Liver (tissue), 9 donors: ENCODE measurements around the gene ATP1A3. TPM values are rescaled to one million over a fixed set of nuclear protein-coding genes. Genes with fewer than 3 reads are reported as not detected.
"Not testable (repeated sequence)": the region's sequence is repeated elsewhere in the genome, so short reads cannot be mapped to it uniquely, and the experiment has no call there.

Experiments
- DNase-seq: peaks from one replicate; pipeline ENCODE4 v3.0.0-alpha.2; 2017; ENCODE audit warnings: low spot score
- H3K27ac ChIP-seq, 2 donors: one replicate each; pipeline ENCODE4 v1.7.0; 2013; ENCODE audit warnings: inconsistent platforms in 2 of 2, low read length in 2 of 2, control low read depth in 1 of 2, low read depth in 1 of 2, mild to moderate bottlenecking in 1 of 2
- H3K27me3 ChIP-seq, 4 donors: one replicate each; pipeline versions ENCODE4 v1.6.1 to v1.7.0; 2013; ENCODE audit warnings: low read length in 3 of 4, inconsistent platforms in 1 of 4, mild to moderate bottlenecking in 1 of 4, moderate library complexity in 1 of 4; ENCODE audit not compliant: control insufficient read depth in 4 of 4, insufficient read depth in 4 of 4
- H3K36me3 ChIP-seq, 4 donors: one replicate each; pipeline versions ENCODE4 v1.6.1 to v1.7.0; 2013; ENCODE audit warnings: low read length in 3 of 4, mild to moderate bottlenecking in 3 of 4, low read depth in 1 of 4, moderate library complexity in 1 of 4; ENCODE audit not compliant: control insufficient read depth in 4 of 4, insufficient read depth in 3 of 4
- H3K4me1 ChIP-seq, 4 donors: one replicate each; pipeline versions ENCODE4 v1.6.1 to v1.7.0; 2013; ENCODE audit warnings: low read length in 3 of 4, mild to moderate bottlenecking in 3 of 4, moderate library complexity in 1 of 4; ENCODE audit not compliant: control insufficient read depth in 4 of 4, insufficient read depth in 4 of 4
- H3K4me3 ChIP-seq, 3 donors: one replicate each; pipeline versions ENCODE4 v1.6.1 to v1.7.0; 2013; ENCODE audit warnings: low read length in 3 of 3, control low read depth in 1 of 3, low read depth in 1 of 3, mild to moderate bottlenecking in 1 of 3
- H3K9ac ChIP-seq, 2 donors: one replicate each; pipeline ENCODE4 v1.7.0; 2013; ENCODE audit warnings: low read length in 2 of 2, mild to moderate bottlenecking in 2 of 2, moderate library complexity in 2 of 2, control low read depth in 1 of 2, low read depth in 1 of 2
- H3K9me3 ChIP-seq, 4 donors: one replicate each; pipeline versions ENCODE4 v1.6.1 to v1.7.0; 2013; ENCODE audit warnings: low read length in 3 of 4; ENCODE audit not compliant: control insufficient read depth in 4 of 4
- ATF3 ChIP-seq: IDR thresholded peaks from 2 replicates; pipeline ENCODE4 v1.6.1; 2016; ENCODE audit warnings: antibody characterized with exemption
- CTCF ChIP-seq: fragments of 150-350 bp; IDR thresholded peaks from 2 replicates; pipeline ENCODE4 v1.5.1; 2017; ENCODE audit warnings: improper control_type of control experiment, low read depth, low read length; ENCODE audit not compliant: missing input control
- EGR1 ChIP-seq, 2 donors: IDR thresholded peaks; 2 replicates each; pipeline ENCODE4 v1.6.1; 2016 to 2018; ENCODE audit warnings: antibody characterized with exemption in 2 of 2, low read depth in 2 of 2
- FOXA1 ChIP-seq: IDR thresholded peaks from 2 replicates; pipeline ENCODE4 v1.6.1; 2016; ENCODE audit warnings: antibody characterized with exemption
- FOXA2 ChIP-seq: IDR thresholded peaks from 2 replicates; pipeline ENCODE4 v1.6.1; 2016; ENCODE audit warnings: antibody characterized with exemption
- GABPA ChIP-seq, 2 donors: IDR thresholded peaks in 1 of 2; conservative IDR thresholded peaks in 1 of 2; 2 replicates each; pipeline ENCODE4 v1.6.1; 2016; ENCODE audit warnings: antibody characterized with exemption in 2 of 2, mild to moderate bottlenecking in 1 of 2, moderate library complexity in 1 of 2
- HNF4A ChIP-seq, 2 donors: conservative IDR thresholded peaks; 2 replicates each; pipeline ENCODE4 v1.6.1; 2016; ENCODE audit warnings: antibody characterized with exemption in 2 of 2, mild to moderate bottlenecking in 2 of 2
- NR2F2 ChIP-seq: IDR thresholded peaks from 2 replicates; pipeline ENCODE4 v1.6.1; 2016; ENCODE audit warnings: antibody characterized with exemption
- RXRA ChIP-seq, 2 donors: IDR thresholded peaks; 2 replicates each; pipeline ENCODE4 v1.6.1; 2017 to 2018; ENCODE audit warnings: antibody characterized with exemption in 2 of 2, mild to moderate bottlenecking in 1 of 2
- SP1 ChIP-seq: IDR thresholded peaks from 2 replicates; pipeline ENCODE4 v1.6.1; 2018; ENCODE audit warnings: antibody characterized with exemption, mild to moderate bottlenecking
- TAF1 ChIP-seq: conservative IDR thresholded peaks from 2 replicates; pipeline ENCODE4 v1.6.1; 2016; ENCODE audit warnings: antibody characterized with exemption, mild to moderate bottlenecking
- WGBS: extraction: QIAGEN DNeasy Blood & Tissue Kit; methylation state at CpG from one replicate; pipeline ENCODE4 v1.1.7; 2013; 5-methylcytosine and 5-hydroxymethylcytosine counted together
- polyA plus RNA-seq, 2 donors: library from polyadenylated mRNA; stranded (reverse) in 1 of 2; unstranded in 1 of 2; fragments of 200-250 nt in 1 of 2; fragments of >200 nt in 1 of 2; fragmentation: Nextera tagmentation in 1 of 2; extraction: Ambion mirVana in 1 of 2; gene quantifications; one replicate each; pipeline versions ENCODE4 v1.2.1 to v1.2.3, GENCODE V29; 2013 to 2015
- total RNA-seq, 2 donors: library from RNA; depleted of rRNA; stranded (reverse); fragments of >200 nt; gene quantifications; one replicate each; pipeline ENCODE4 v1.2.3, GENCODE V29; 2014
- TF ChIP-seq, protein P1 (sequence below): IDR thresholded peaks from 2 replicates; pipeline ENCODE4 v1.6.1; 2016; ENCODE audit warnings: antibody characterized with exemption
- donor health status: healthy.
- donor health status: healthy.
- donor health status: healthy.
- donor health status: healthy.
- donor health status: healthy.

ATP1A3 gene
- total and polyA plus RNA-seq, 4 donors, result 0.05 to 0.09 (median 0.08) TPM; not detected in 1

GRCh38 chr19:41994994-41995958, 1.2 kb upstream of the ATP1A3 start:
- Histone ChIP-seq H3K36me3 (no peaks in the 10 kb centered on the region), H3K9ac (no peak overlapping the region), H3K27ac (no peak overlapping the region), H3K9me3 (no peaks in the 10 kb centered on the region), H3K4me1 (peaks cover 0 to 6% (median 3%) of the 10 kb centered on the region in 4 donors), H3K27me3 (peaks cover 7 to 19% (median 9%) of the 10 kb centered on the region in 4 donors), H3K4me3 (no peak overlapping the region)
- no peak for DNase-seq
- WGBS, result 78% methylated on average over 19 of the region's 19 CpGs
- TF ChIP-seq FOXA2, result no peak

DNA sequence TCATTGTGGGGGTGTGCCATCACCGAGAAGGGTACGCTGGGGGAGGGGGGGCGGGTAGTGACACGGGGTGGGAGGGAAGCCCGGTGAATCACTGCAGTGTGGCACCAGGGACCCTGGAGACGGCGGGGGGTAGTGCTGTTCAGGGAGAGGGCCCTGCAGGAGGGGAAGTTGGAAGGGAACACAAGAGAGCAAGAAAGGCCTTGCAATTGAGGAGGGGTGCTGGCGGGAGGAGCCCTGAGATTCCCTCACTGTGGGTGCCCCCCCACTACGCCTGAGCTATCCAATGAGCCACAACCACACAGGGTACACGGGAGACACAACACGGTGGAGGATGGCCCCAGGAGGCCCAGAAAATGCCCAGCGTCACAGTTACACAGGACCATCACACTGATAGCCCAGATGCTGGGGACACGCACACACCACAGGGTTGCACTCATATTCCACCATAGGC, 516 bp upstream of the ATP1A3 start:
- no peak for DNase-seq
- H3K9ac ChIP-seq, result no peak overlapping the region
- TF ChIP-seq HNF4A (conservative IDR thresholded peaks at IDR 0.05) (no peak), CTCF (no peak), ATF3 (no peak), SP1 (no peak), TAF1 (no peak)

DNA sequence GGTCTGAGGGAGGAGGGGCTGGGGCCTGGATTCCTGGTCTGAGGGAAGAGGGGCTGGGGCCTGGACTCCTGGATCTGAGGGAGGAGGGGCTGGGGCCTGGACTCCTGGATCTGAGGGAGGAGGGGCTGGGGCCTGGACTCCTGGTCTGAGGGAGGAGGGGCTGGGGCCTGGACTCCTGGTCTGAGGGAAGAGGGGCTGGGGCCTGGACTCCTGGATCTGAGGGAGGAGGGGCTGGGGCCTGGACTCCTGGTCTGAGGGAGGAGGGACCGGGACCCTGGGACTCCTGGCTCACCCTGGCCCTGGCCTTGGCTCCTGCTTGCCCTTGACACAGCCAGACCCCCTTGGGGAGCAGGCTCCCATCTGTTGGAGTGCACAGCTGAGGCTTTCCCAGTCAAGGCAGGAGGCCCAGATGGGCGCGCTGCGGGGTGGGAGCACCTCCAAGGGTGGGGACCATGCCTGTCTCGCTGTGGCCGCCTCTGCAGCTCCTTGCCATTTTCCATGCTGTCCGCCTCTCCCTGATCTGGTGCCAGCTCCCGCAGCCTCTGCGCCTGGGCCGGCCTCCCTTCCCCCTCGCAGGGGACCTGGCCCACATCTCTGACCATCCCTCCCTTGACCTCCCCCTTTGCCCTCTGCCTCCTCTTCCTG, 2.0 kb downstream of the ATP1A3 start:
- H3K4me3 ChIP-seq, H3K36me3 ChIP-seq, H3K9ac ChIP-seq, DNase-seq, H3K9me3 ChIP-seq, H3K27ac ChIP-seq, H3K4me1 ChIP-seq: not testable (repeated sequence)
- WGBS, result 82% methylated on average over 11 of the region's 11 CpGs
- peaks cover 0 to 11% (median 3%) of the 10 kb centered on the region in 4 donors for H3K27me3 ChIP-seq

More for the DNA sequence above, 516 bp upstream of the ATP1A3 start:
- peaks cover 0 to 6% (median 3%) of the 10 kb centered on the region in 4 donors for H3K4me1 ChIP-seq
- no peaks in the 10 kb centered on the region for H3K36me3 ChIP-seq
- no peak overlapping the region for H3K27ac ChIP-seq
- H3K9me3 ChIP-seq, result no peaks in the 10 kb centered on the region
- H3K27me3 ChIP-seq, result peaks cover 4 to 12% (median 7%) of the 10 kb centered on the region in 4 donors
- no peak overlapping the region for H3K4me3 ChIP-seq
- 24% methylated on average over 13 of the region's 13 CpGs for WGBS

DNA sequence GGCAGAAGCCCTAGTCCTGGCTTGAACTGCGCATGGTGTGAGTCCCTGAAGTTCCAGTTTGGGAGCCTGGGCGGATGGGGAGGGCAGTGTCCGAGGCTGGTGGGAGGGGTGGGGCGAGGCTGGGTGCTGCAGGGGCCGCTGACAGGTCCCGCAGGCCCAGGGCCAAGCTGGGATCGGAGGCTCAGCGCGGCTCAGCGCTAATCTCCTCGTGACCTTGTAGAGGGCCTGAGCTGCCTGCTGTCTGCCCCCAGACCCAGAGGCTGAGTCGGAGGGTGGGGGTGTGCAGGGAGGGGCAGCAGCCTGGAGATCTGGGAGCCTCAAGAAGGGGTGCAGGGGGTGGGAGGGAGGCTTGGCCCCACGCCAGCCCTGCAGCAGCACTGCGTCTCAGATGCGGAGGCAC, 3.0 kb downstream of the ATP1A3 start:
- H3K9me3 ChIP-seq, result no peaks in the 10 kb centered on the region
- no peak for DNase-seq
- WGBS, result 41% methylated on average over 15 of the region's 15 CpGs
- peaks cover 0 to 6% (median 0%) of the 10 kb centered on the region in 4 donors for H3K4me1 ChIP-seq
- H3K9ac ChIP-seq, result no peak overlapping the region
- H3K27ac ChIP-seq, result no peak overlapping the region
- H3K36me3 ChIP-seq, result no peaks in the 10 kb centered on the region
- no peak for TF ChIP-seq CTCF
- TF ChIP-seq EGR1 (IDR thresholded peaks at IDR 0.05; ENCODE audit: low read depth in 2 of 2), result no peak
- TF ChIP-seq, protein P1, sequence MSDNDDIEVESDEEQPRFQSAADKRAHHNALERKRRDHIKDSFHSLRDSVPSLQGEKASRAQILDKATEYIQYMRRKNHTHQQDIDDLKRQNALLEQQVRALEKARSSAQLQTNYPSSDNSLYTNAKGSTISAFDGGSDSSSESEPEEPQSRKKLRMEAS, result no peak
- TF ChIP-seq FOXA1, result no peak
- no peak for TF ChIP-seq GABPA (IDR thresholded peaks at IDR 0.05 in 1 of 2, conservative IDR thresholded peaks at IDR 0.05 in 1 of 2)
- no peak for TF ChIP-seq RXRA (IDR thresholded peaks at IDR 0.05)
- no peak for TF ChIP-seq SP1
- TF ChIP-seq NR2F2, result no peak
- H3K4me3 ChIP-seq, result no peak overlapping the region
- H3K27me3 ChIP-seq, result peaks cover 0 to 5% (median 3%) of the 10 kb centered on the region in 4 donors
